GM19035 (cell line): ENCODE data around the gene APBA2.

Source experiments
- ATAC-seq: cut with Tn5 transposase; IDR thresholded peaks from one replicate; pipeline ENCODE4 v1.9.1; 2021; ENCODE audit not compliant: unreplicated experiment

APBA2 gene

DNA sequence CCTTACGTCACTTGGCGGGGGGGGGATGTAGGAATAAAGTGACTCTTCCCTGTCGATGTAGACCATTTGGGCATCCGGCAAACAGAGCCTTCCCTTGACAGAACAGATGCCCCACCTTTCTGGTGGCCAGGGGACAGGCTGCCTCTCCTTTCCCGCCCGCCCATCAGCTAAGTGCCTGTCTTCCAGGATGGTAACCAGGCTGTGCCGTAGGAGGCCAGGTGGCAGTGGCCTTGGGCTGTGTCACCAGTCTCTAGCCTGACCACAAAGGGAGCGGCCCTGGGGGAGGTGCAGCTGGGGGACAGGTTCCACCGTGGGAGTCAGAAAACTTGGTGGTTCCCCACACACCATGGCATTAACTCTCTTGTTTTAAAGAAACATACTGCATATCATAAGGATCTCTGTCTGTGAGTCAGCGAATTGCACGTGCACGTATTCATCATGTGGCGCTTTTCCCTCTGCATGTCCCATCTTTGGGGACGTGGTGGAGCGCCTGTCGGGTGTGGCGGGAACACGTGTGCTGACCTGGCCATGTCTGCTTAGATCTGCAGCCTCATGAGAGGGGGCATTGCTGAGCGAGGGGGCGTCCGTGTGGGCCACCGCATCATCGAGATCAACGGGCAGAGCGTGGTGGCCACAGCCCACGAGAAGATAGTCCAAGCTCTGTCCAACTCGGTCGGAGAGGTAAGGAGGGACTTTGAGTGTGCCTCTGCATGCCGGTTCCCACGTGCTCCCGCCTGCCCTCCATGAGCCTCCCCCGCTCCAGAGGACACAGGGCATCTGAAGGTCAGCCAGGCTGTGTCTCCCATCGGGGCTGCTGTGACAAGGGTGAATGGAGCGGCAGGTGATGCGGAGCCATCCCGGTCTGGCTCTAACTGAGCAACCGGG is 227.8 kb downstream of the APBA2 start:
- ATAC-seq, result no peak

DNA sequence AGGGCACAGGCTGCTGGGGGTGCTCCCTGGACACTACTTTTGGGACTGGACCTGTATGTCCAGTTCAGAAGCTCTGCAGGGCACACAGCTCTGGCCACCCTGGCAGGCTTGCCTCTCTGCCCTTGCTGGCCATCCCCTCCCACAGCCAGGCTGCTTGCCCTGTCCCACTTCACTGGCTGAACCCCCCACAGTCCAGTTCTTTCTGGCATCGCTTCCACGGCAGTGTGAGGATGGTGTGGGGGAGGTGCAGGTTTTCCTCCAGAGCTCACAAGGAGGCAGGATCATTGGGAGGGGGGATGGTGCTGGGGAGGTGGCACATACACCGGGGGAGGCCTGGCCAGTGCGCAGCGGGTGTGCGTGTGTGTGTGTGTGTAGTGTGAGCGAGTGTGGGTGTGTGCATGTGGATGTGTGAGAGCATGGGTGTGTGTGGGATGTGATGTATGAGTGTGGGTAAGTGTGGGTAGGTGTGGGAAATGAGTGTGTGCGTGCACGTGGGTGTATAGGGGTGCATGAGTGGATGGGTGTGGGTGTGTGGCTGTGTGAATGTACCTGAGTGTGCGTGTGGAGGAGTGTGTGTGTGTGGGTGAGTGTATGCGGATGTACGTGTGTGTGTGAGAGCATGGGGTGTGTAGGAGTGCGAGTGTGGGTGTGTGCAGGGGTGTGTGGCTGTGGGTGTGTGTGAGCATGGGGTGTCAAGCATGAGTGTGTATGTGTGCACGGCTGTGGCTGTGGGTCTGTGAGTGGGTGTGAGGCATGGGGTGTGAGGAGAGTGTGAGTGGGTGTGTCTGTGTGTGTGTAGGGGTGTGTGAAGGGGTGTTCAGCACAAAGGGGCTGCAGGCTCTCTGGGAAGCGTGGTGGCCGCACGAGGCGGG is 228.7 kb downstream of the APBA2 start:
- no peak for ATAC-seq

DNA sequence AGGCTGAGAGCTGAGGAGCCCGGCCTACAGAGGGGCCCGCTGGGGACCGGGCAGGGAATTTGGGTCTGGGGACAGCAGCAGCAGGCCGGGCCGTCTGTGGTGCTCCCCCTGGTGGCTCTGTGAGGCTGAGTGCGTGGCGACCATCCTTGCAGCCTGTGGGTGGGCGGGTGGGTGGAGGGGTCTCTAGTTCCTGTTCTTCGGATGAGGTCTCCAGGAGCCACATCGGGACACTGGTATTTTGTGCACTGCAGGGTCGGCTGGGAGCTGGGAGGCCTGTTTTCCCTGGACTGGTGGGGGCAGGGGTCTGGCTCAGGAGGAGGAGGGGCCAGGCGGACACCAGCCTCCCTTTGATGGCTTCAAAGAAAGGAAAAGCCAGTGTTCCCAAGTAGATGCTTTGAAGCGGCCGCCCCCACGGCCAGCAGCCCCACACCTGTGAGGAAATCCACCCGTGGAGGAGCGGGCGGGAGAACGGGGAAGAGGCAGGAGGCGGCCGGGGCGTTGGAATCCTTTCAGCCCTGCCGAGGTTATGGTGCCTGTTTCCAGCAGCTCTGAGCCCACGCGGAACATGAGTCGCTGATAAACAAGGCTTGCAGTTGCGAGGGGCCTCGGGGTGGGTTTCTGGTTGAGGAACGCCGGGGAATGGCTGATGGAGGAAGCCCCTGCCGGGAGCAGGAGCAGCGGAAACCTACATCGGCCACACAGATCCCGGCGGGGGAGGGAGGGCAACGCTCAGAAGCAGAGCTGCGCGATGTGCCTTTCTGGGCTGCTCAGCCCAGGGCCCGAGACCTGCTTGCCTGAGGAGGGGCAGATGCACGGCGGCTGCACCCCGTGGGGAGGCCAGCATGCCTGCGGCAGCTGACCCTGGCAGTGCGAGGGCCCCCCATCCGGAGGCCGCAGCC is 229.6 kb downstream of the APBA2 start:
- no peak for ATAC-seq

DNA sequence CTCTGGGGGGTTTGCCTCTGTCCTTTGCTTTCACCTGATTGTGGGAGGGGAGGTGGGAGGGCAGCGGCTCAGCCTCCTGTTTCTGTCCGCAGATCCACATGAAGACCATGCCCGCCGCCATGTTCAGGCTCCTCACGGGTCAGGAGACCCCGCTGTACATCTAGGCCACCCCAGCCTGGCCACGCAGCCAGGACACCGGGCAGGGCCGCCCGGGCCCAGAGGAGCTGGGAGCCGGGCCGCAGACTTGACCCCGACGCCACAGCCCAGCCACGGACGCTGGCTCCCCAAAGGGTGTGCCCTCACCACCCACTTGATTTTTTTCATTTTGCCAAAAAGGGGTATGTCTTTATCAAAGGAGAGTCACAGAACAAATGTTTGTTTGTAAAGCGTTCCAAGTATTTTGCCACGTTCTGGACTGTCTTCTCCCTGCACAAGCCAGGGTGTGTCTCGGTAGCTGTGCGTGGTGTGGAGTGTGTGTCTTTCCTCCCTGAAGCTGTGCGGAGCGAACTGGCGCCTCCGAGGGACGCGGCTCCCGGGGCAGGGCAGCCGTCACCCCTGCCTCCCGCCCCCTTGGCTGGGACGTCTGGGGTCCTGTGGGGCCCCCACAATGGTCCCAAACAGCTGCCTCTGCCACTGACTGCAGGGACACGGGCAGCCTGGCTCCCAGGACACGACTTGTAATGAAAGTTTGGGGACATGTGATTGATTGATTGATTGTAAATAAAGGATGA is 231.4 kb downstream of the APBA2 start:
- ATAC-seq, result no peak

DNA sequence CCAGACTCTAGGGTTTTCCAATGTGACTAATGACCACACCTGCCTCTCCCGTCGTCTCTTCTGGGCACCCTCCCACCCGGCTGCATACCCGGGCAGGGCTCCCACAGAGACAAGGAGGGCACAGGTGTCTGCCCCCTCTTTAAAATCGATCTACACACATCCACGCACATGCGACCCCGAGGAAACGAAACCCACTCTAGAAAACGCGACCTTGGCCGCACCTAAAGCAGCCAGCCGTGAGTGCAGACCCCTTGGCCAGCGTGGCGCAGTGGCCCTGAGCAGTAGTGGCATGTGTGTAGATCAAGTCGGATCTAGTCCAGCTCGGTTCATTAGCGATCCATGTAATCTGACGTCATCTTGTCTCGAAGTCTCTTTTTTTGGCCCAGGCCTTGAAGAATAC is 232.0 kb downstream of the APBA2 start:
- no peak for ATAC-seq

DNA sequence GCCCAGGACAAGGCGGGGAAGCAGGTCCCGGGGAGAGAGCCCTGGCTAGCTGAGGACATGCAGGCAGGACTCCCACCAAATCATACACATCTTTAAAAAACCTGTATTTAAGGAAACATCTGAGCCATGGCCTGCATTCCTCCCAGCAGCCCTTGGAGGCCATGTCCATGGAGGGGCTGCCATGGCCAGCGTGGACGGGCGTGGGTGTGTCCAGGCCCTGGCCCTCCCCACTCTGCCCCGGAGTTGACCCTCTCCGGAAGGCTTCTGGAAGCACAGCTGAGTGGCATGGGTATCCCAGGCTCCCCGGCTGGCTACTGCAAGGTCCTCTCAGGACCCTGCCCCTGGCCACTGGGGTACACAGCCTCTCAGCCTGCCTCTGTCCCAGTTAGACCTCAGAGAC is 234.1 kb downstream of the APBA2 start:
- ATAC-seq, result no peak

DNA sequence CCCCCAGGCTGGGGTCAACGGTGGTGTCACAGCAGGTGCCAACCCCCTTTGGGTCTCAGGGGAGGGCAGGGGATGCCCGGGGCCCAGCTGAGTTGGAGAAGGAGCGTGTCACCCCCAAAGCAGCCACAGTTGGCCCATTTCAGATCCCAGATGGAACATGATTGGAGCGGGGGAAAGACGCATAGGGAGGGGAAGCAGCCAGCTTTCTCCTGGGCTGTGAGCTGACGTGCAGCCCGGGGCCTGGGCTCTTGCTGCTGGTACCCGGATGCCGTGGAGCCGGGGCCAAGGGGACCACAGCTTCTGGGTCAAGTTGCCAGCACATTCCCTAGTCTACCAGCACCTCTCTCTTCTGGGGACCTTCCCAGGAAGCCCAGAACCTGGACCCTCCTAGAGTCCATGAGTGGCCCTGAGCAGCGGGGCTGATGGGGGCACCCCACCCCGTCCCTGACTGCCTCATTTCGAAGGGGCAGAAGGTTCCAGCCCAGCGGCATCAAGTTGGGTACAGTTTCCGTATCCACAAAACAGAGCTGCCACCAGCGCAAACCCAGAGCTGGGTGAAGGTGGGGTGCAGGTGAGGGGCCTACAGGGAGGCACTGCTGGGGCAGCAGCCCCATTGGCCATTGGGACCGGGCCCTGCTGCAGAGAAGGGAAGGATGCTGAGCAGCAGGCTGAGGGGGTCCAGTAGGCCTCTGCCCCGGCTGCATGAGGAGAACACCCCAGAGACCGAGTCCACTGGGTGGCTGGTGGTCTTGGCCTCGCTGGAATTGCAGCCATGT is 235.0 kb downstream of the APBA2 start:
- no peak for ATAC-seq

DNA sequence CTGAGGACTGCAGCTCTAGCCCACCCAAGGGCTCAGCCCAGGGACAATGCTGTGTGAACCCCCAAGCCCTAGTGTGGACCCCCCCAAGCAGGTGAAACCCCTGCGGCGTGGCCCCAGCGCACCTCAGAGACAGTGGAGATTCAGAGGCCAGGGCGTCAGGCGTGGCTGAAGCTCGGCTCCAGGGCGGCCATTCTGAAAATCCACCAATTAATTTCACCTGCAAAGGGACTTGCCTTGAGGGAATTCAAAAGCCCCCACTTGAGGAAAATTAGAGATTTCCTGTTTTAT is 235.5 kb downstream of the APBA2 start:
- ATAC-seq, result no peak

DNA sequence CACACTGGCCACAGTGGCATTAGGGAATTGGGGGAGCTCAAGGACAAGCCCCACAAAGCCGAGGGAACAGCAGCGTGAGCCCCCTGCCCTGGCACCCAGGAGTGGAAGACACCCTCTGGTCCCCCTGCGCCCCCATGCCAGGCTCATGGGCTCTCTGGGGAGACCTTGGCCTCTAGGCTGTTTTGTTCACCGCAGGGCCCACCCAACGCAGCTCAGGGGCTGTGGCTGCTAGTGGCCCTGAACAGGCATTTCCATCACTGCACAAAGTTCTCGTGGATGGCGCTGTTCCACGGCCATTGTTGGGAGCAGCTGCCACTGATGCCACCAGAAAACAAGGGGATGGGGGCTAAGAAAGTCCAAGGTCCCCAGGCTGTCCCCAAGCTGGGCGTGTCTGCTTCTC is 236.1 kb downstream of the APBA2 start:
- ATAC-seq, result no peak

DNA sequence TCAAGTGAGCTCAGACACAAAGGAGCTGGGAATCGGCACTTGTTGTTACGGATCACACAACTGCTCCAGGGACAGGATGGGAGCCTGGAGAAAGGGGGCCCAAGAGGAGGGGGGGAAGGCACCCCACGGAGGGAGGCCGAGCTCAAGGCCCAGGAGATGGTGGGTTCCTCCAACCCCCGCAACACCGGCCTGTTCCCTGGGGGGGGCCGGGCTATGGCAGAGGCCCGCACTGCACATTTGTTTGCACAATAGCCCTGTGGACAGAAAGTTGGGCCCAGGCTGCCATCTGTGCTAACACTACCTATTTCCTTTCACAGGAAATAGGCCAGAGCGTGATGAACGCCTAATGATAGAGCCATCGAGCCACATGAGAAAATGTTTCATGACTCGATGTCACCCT is 236.7 kb downstream of the APBA2 start:
- no peak for ATAC-seq

DNA sequence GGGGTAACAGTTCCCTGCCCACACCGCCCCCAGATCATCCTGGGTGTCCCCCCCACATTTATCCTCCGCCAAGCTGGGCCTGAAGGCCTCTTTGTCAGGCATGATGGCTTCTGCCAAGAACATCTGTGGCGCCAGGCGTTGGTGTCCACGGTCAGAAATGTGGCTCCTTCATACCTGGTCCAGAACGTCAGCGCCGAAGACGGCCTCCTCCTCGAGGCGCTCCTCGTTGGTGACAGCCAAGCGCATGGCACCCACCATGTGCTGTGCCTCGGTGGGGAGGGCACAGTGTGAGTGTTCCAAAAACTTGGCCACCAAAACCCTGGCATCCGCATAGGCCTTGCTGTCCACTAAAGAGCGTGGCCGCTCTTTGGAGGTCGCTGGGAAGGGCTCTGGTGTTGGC is 237.4 kb downstream of the APBA2 start:
- no peak for ATAC-seq

DNA sequence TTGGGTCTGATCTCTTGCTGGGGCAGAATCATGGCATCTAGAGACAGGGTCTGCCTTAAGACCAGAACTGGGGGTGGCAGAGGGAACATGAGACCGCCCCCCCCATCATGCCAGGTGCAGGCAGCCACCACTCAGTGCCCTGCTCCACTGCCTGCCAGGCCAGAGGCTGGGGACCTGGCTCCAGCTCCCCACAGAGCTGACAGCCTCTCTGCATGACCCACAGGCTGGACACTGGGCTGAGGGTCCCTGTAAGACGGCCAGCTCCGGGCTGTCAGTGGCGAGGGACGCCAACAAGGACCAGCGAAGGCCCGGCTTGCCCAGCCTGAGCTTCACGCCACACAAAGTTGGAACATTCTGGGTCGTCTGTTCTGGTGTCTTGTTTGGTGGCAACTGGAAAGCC is 238.2 kb downstream of the APBA2 start:
- ATAC-seq, result no peak

DNA sequence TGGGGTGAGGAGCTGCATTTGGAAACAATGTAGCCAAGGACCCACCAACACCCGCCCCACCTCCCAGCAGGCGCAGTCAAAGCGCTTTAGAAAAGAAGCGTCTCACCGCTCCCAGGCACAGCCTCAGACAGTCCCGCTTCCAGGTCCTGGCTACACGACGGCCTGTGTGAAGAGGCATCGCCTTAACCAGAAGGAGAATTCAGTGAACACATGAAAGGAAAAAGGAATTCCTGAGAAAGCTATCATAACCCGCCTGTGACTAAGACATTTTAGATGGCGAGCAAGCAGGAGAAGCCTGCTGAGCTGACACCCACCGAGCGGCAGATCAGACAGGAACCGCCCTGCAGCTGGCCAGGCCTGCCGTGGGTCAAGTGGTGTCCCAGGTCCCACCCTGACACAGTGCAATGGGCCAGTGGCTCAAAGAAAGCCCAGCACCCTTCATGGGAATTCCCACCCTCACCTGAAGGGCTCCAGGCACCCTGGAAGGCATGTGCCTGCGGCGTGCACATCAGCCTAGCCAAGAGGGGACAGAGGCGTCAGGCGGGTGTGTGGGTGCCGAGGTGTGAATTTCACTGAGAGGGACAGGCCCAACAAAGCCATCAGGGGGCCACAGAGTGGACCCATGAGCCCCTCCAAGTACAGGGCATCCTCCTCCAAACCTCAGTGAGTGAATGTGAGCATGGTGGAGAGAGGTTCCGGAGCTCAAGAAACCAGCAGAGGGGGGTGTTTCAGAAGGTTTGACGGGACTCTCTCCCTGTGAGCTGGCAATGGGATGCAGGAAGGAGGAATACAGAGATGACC is 239.0 kb downstream of the APBA2 start:
- ATAC-seq, result no peak

DNA sequence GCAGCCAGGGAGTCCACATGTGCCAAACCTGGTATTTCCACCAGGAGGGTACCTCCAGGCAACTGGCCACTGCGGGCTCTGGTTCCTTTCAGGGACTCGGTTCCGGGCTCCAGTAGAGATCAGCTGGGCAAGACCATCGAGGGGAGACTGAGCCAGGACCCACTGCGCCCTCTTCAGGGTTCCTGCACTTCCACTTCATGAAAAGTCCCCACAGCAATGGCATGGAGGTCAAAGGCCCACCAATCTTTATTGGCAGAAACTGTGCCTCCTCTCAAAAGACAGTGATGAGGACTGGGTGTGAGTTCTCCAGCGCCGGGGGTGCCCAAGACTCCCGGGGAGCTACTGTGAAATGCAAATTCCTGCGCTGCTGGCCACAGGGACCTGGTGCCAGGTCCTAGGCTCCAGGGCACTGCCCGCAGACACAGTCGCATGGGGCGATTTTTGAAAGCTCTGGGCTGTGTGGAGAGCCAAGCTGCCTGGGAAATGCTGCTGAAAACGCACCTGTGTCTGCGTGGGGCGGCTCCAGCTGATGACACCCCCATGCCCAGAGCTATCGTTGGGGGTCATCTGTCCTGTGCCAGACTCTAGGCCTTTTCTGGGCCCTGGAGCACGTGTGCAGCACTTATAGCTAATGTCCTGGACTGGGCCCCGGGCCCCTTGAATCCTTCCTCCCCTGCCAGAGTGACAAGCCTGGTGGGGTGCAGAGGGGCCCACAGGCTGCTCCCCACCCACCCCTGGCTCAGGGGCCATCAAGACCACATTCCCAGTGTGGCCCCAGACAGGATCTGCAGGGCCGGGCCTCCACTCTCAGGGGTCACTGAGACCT is 239.8 kb downstream of the APBA2 start:
- ATAC-seq, result no peak

DNA sequence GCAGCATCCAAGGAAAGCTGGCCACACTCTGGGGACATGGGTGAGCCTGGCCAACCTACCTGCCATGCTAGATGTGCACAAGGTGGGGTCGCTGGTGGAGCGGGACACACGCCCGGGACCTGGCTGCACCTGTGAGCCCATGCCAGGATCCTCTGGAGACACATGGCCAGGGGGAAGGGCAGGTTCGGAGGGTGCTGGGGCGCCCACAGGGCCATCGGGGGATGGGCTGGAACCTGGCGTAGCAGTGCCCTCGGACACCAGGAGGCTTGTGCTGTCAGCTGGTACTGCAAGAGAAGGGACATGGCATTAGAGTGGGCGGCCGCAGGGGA is 240.4 kb downstream of the APBA2 start:
- no peak for ATAC-seq

DNA sequence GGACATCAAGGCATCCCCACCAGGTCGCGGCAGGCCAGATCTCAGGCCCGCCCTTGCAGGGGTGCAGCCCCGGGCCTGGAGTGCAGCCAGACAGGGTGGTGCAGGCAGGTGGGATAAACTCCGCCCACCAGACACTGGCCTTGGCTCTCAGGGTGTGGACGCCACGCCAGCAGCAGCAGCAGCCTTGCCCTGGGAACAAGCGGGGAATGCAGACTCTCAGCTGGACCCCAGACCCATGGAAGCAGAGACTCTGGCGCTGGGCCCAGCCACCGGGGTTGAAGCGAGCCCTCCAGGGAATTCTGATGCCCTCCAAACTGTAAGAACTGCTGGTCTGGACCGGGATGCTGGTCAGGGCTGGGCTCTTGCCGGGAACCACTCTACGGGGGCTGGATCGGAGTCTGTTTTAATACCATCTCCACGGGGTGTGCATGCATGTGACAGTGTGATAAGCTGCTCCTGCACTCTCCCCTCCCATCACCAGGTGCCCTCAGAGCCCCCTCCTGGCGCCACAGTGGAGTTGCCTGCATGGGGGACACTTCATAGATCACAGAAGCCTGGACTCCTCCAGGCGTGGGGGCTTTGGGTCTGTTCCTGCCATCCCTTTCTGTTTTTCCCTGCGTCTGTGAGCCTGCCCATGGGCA is 241.2 kb downstream of the APBA2 start:
- ATAC-seq, result no peak

DNA sequence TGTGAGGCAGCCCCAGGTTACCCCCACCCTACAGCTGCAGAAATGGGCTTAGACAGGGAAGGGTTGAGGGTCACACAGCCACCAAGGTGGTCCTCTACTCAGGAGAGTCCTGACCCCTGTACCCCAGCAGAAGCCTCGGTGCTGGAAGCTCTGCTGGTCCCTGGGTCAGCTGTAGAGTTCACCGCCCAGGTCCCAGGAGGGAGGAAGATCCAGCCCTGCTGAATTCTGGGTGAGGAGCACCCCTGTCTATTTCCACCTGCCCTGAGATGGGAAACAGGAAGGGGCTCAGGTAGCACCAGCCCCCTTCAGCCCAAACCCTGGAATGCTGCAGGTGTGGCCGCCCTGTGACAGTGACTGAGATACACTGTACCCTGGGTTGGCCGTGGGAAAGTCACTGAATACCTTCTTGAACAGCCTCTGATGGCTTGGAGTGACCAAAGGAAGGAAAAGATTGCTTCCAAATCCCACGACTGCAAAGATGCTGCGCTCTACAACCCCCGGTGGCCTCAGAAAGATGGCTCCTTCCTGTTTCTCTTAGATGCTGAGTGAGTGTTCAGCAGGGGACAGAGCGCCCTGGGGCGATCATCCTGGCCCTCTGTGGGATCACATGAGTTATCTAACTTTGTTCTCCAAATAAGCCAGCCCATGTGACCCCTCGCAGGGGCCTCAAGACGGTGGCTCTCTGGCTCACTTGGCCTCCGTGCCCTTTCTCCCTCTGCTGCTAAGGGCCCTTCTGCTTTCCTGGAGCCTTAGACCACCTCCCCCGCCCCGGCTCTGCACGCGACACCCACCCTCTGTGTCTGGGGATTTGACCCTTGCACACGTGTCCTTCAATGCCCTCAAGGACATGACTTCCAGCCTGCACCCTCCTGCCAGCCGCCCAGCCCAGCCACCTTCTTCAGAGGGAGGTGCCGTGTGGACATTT is 242.0 kb downstream of the APBA2 start:
- ATAC-seq, result no peak
